Measurements from ENCODE around the gene ZNF300.

The ZNF300 gene

GRCh38 chr5:150918613-150919012 is 13.8 kb upstream of the ZNF300 start:
- peak; percentile 15 to 48 for DNase-seq (ENCODE audit: low read depth in 2 of 2)
- H3K4me3 ChIP-seq (replicated peaks in 1 of 2; ENCODE audit: low read depth in 2 of 2, low read length in 2 of 2) = no peak overlapping the region
- no peak for TF ChIP-seq CTCF (IDR thresholded peaks at IDR 0.05; ENCODE audit: low read depth, low read length)

GRCh38 chr5:150912312-150912814 is 7.6 kb upstream of the ZNF300 start:
- no peak for TF ChIP-seq CTCF (IDR thresholded peaks at IDR 0.05; ENCODE audit: low read depth, low read length)
- no peak for DNase-seq (ENCODE audit: low read depth in 2 of 2)
- H3K4me3 ChIP-seq (replicated peaks in 1 of 2; ENCODE audit: low read depth in 2 of 2, low read length in 2 of 2) = no peak overlapping the region

- no peak for TF ChIP-seq CTCF (IDR thresholded peaks at IDR 0.05; ENCODE audit: low read depth, low read length)
- peak overlapping the region in 1 of 2 donors; percentile 72 for H3K4me3 ChIP-seq (replicated peaks in 1 of 2; ENCODE audit: low read depth in 2 of 2, low read length in 2 of 2)
- no peak for DNase-seq (ENCODE audit: low read depth in 2 of 2)
Measured at GRCh38 chr5:150905312-150905683, 518 bp upstream of the ZNF300 start.

GRCh38 chr5:150901446-150901845 is 3.3 kb downstream of the ZNF300 start:
- DNase-seq (ENCODE audit: low read depth in 2 of 2) = no peak
- no peak for TF ChIP-seq CTCF (IDR thresholded peaks at IDR 0.05; ENCODE audit: low read depth, low read length)
- H3K4me3 ChIP-seq (replicated peaks in 1 of 2; ENCODE audit: low read depth in 2 of 2, low read length in 2 of 2) = no peak overlapping the region

- H3K4me3 ChIP-seq (replicated peaks in 1 of 2; ENCODE audit: low read depth in 2 of 2, low read length in 2 of 2) = no peak overlapping the region
- TF ChIP-seq CTCF (IDR thresholded peaks at IDR 0.05; ENCODE audit: low read depth, low read length) = no peak
- DNase-seq (ENCODE audit: low read depth in 2 of 2) = peak in 1 of 2 donors; percentile 15
Measured at GRCh38 chr5:150895431-150896428, 9.1 kb downstream of the ZNF300 start.

- no peak overlapping the region for H3K4me3 ChIP-seq (replicated peaks in 1 of 2; ENCODE audit: low read depth in 2 of 2, low read length in 2 of 2)
- DNase-seq (ENCODE audit: low read depth in 2 of 2) = no peak
- no peak for TF ChIP-seq CTCF (IDR thresholded peaks at IDR 0.05; ENCODE audit: low read depth, low read length)
Measured at GRCh38 chr5:150879358-150879757, 25.4 kb downstream of the ZNF300 start.
